HG03442 (cell line): Measurements from ENCODE around the gene SBF2.

Experiments
- ATAC-seq: cut with Tn5 transposase; IDR thresholded peaks from one replicate; pipeline ENCODE4 v1.9.1; 2021; ENCODE audit warnings: mild to moderate bottlenecking, moderate library complexity; ENCODE audit not compliant: unreplicated experiment

Gene SBF2

DNA sequence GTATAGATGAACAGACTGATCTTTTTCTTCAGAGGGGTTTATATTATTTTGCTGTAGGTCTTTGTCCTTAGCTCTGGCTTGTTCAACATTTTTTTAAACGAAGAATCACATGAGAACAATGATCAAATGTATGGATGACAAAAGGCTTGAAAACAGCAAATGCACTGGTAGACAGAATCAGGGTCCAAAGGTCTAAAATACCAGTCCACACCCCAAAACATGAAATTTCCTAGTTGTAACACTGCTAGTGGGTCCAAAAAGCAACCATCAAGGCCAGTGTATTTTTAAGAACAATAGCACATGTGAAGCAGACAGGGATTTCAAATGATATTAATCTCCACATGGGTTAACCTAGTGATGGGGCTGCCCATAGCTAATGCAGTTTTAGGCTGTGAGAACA, 468.1 kb downstream of the SBF2 start:
- ATAC-seq, result no peak

DNA sequence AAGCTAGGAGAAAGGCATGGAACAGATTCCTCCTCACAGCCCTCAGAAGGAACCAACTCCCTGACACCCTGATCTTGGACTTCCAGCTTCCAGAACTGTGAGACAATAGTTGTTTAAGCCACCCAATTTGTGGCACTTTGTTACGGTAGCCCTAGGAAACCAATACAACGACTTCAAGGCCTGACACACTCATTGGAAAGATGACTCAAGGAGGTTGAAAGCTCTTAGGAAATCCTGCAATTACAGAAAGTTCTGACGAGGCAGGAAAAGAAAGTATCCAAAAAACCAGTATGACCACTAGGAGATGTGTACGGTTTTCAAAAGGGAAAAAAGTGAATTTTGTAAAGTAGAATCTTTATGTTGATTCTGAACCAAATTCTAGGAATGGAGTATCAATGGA, 468.7 kb downstream of the SBF2 start:
- no peak for ATAC-seq

DNA sequence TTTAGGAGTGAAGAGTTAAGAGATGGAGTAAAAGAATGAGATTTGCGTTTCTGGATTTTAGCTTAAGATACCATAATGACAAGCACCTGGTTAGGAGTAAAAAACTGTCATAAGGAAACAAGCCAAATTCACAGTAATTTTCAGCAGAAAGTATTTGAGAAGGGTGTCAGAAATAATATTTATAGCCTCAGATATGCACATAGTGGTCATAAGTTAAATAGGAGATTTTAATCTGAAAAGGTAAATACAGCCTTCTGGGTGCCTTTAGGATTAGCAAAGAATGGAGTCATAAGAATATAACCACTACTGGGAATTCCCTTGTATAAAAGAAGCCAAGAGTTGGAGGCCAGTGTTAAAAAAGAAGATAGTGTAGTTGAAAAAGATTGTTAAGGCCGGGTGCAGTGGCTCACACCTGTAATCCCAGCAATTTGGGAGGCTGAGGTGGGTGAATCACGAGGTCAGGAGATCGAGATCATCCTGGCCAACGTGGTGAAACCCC, 470.1 kb downstream of the SBF2 start:
- ATAC-seq, result no peak

- no peak for ATAC-seq
Measured at GRCh38 chr11:9823439-9823838, 470.6 kb downstream of the SBF2 start.

DNA sequence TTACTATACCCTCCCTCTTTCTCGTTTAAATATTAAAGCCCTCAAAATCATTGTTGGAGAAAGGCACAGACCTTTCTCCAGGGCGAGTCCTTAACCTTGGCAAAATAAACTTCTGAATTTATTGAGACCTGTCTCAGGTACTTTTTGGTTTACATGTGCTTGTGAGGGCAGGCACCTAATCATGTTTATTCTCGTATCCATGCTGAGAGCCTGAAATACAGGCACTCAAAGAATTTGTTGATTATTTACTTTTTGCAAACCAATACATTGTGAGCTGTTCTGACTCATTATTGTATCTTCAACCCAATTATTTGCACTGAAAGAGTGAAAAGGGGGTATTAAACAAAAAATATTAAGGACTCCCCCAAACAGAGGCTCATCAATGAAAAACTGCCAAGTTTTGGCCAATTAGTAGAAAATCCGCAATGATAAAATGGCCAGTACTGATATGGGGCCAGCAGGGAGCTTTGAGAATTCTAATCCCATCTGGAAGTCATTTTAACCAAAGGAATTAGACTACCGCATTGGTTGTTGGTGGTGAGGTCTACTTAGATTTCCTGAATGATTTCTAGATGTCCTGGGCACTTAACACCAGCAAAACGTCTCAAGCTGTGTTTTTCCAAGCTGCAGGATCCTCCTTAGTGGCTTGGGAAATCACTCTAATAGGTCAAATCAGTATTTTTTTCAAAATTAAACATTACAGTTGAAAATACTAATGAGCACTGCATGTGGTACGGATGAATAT, 472.8 kb downstream of the SBF2 start:
- no peak for ATAC-seq

- ATAC-seq, result no peak
Measured at GRCh38 chr11:9820260-9820659, 473.8 kb downstream of the SBF2 start.

GRCh38 chr11:9817191-9817590, 476.8 kb downstream of the SBF2 start:
- no peak for ATAC-seq

DNA sequence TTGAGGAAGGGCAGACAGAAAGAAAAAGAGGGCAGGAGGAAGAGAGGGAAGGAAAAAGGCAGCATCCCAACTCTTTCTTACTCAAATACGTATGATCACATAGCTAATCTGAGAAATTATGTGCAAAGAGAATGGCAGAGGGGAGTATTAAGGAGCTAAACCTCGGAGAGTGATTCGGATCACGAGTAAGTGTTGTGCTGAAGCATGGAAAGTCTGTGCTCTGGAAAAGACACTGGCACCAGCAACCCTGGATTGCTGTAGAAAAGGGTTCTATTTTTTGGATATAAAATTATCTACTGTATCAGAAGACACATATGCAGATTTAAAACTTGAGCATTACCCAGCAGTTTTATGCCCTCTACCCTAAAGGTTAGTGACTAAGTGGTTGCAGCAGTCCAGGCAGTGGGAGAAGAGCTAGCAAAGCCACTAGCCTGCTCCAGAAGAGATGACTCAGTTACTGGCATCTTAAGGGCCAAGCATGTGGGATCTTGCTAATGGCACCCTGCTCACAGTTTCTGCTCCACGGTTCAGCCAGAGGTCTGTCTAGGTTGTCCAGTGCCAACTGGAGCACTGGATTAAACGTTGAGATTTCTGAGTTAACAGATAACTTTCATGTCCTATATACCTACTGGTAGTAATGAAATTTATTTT, 478.4 kb downstream of the SBF2 start:
- ATAC-seq, result no peak

- ATAC-seq, result no peak
Measured at GRCh38 chr11:9814108-9814507, 479.9 kb downstream of the SBF2 start.

DNA sequence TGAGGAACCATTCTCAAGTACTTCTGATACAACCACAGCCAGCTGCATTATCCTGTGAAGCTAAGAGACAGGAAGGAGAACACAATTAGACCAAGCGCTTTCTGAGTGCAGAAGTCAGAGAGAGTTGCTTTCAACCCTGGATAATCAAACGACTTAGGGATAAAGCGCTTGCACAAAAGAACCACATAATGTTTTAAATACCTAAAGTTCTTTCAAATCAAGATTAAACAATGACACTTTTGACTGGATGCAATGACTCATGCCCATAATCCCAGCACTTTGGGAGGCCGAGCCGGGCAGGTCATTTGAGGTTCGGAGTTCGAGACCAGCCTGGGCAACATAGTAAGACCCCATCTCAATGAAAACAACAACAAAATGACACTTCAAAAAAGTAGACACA, 485.1 kb downstream of the SBF2 start:
- no peak for ATAC-seq

- no peak for ATAC-seq
Measured at GRCh38 chr11:9806946-9807687, 486.9 kb downstream of the SBF2 start.

- ATAC-seq, result no peak
Measured at GRCh38 chr11:9804419-9804902, 489.6 kb downstream of the SBF2 start.

- no peak for ATAC-seq
Measured at GRCh38 chr11:9803685-9804418, 490.2 kb downstream of the SBF2 start.

GRCh38 chr11:9802291-9802861, 491.6 kb downstream of the SBF2 start:
- ATAC-seq, result no peak

- ATAC-seq, result no peak
Measured at GRCh38 chr11:9799886-9800285, 494.1 kb downstream of the SBF2 start.

GRCh38 chr11:9797300-9797699, 496.7 kb downstream of the SBF2 start:
- no peak for ATAC-seq

DNA sequence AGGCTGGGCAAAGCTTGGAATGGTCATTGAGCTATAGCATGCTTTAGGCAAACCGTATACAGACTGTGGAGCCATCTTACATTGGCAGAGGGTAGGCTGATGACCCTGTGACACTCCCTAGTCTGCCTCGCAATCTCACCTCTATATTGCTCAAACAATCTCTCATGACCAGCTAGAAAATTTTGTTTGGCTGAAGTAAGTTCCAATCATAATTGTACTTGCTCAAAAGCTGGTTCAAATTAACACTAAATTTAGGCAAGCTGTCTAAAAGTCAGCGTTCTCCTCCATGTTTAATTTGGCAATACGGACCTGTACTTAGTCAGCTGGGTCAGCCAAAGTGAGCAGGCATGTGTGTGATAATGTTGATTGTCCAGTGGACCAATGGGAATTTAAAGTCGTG, 497.2 kb downstream of the SBF2 start:
- no peak for ATAC-seq

DNA sequence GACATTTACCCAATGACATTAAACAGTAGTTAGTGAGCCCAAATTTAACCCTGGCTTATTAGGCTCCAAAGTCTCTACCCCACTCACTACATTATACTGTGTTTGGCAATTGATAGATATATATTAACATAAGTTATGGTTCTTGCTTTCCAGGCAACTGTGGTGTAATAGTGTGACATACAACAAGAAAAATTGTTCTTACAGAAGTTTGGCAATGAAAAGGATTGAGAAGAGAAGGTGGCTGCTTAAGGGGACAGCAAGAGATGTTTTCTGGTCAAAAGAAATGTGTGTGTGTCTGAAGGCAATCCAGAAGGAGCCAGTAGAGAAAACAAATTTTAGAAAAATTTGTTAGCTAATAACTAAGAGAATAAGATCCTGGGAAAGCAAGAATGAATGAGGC, 497.8 kb downstream of the SBF2 start:
- no peak for ATAC-seq

DNA sequence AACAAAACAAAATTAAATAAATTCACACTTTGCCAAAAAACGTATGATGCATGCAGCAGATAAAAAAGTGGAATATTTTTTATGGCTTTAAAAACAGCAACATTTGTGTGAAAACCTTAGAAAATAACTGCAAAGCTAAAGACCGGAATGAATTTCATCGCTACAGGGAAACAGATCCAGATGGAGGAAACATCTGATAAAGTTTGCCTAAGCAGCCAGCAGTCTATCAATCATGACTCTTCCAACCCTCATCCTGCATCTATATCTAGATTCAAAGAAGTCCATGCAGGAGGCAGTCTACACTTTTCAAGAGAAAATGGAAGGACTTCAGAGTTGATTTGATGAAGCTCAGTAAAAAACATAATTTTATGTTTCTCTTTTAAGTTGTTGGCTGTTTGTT, 503.3 kb downstream of the SBF2 start:
- no peak for ATAC-seq

DNA sequence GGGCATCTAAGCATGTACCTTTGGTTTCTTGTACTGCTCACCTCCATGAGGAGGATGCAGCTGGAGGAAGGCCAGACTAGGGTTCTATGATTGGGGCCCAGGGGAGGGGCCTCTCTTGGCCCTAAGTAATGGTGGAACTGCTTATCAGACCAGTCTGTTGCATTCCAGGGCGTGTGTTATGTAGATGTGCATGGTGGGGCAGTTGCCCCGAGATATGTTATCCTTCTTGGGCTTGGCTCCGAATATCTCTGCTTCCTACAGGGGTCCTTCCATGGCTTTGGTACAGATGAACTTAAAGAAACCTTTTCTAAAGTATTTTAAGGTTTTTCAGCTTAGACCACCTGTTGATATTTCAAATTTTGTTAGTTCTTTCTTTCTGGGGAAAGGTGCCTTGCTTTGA, 504.1 kb downstream of the SBF2 start:
- ATAC-seq, result no peak
